Tibial nerve (tissue), 4 donors: ENCODE measurements around the gene LRRC4C. TPM values are rescaled to one million over a fixed set of nuclear protein-coding genes. Genes with fewer than 3 reads are reported as not detected.

ENCODE experiments used
- DNase-seq, 2 donors: peaks; one replicate each; pipeline ENCODE4 v3.0.0-alpha.2; 2019; ENCODE audit warnings: low spot score in 2 of 2
- H3K27ac ChIP-seq, 4 donors: fragments of 200-600 bp; sonication (generic) in 3 of 4; one replicate each; pipeline ENCODE4 v1.5.1; 2017 to 2019; ENCODE audit warnings: mild to moderate bottlenecking in 1 of 4
- H3K27me3 ChIP-seq, 2 donors: fragments of 200-600 bp; sonication (generic) in 1 of 2; one replicate each; pipeline versions ENCODE4 v1.5.1 to v1.6.0; 2017 to 2019
- H3K36me3 ChIP-seq, 3 donors: fragments of 200-600 bp; sonication (generic); one replicate each; pipeline ENCODE4 v1.5.1; 2018 to 2019
- H3K4me1 ChIP-seq, 4 donors: fragments of 200-600 bp; sonication (generic) in 3 of 4; one replicate each; pipeline ENCODE4 v1.5.1; 2017 to 2019
- H3K4me3 ChIP-seq, 4 donors: fragments of 200-600 bp; sonication (generic) in 3 of 4; one replicate each; pipeline ENCODE4 v1.5.1; 2017 to 2019; ENCODE audit warnings: mild to moderate bottlenecking in 1 of 4, moderate library complexity in 1 of 4
- H3K9me3 ChIP-seq, 4 donors: fragments of 200-600 bp; sonication (generic) in 3 of 4; one replicate each; pipeline ENCODE4 v1.5.1; 2017 to 2019
- EP300 ChIP-seq, 2 donors: sonication (generic); formaldehyde crosslinking; IDR thresholded peaks; one replicate each; pipeline ENCODE4 v1.6.1; 2017; ENCODE audit warnings: antibody characterized with exemption in 2 of 2, mild to moderate bottlenecking in 1 of 2
- POLR2A ChIP-seq, 2 donors: fragments of 450-650 bp; IDR thresholded peaks; one replicate each; pipeline ENCODE4 v1.6.1; 2017; ENCODE audit warnings: antibody characterized with exemption in 2 of 2, mild to moderate bottlenecking in 2 of 2, moderate library complexity in 2 of 2
- WGBS, 2 donors: methylation state at CpG; one replicate each; pipeline ENCODE4 v1.1.5; 2018; 5-methylcytosine and 5-hydroxymethylcytosine counted together
- total RNA-seq, 4 donors: library from RNA; depleted of rRNA; stranded (reverse); fragments of >200 nt; gene quantifications; one replicate each; pipeline ENCODE4 v1.1.0, GENCODE V29; 2016
- TF ChIP-seq, protein P1 (sequence below), 5 experiments: fragments of 200-600 bp in 3 of 5; fragments of 450-650 bp in 2 of 5; sonication (generic) in 3 of 5; IDR thresholded peaks; one replicate each; pipeline ENCODE4 v1.5.1; 2016 to 2019; ENCODE audit warnings: antibody characterized with exemption in 5 of 5, mild to moderate bottlenecking in 3 of 5, moderate library complexity in 2 of 5

Gene LRRC4C
- total RNA-seq, 4 donors from 2014 or later: 7.1 to 15.7 (median 8.4) TPM

DNA sequence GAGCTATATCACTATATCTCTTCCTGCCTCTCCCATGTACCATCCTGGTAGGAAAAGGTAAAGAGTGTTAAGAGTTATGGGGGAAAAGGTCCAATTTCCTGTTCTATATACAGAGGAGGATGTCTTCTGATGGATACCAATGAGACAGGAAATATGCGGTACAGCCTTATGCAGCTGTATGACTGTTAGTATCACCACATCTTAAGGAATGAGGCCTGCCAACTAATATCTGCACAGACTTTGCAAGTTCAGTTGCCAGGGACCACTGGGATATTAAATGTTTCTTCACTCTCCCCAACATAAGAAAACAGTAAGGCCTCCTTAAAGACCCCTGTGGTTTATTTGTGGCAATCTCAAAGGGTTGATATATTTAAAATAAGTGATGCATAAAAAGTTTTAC, 1182.5 kb downstream of the LRRC4C start:
- Histone ChIP-seq H3K4me3 (no peak overlapping the region), H3K4me1 (peaks cover 0 to 53% (median 12%) of the 10 kb centered on the region in 4 donors), H3K27me3 (no peaks in the 10 kb centered on the region), H3K27ac (peak overlapping the region in 2 of 4 donors; percentile 29 to 65), H3K9me3 (no peaks in the 10 kb centered on the region), H3K36me3 (no peaks in the 10 kb centered on the region)
- DNase-seq: no peak
- TF ChIP-seq POLR2A (IDR thresholded peaks at IDR 0.05) (no peak), EP300 (IDR thresholded peaks at IDR 0.05) (no peak)
- TF ChIP-seq, protein P1, sequence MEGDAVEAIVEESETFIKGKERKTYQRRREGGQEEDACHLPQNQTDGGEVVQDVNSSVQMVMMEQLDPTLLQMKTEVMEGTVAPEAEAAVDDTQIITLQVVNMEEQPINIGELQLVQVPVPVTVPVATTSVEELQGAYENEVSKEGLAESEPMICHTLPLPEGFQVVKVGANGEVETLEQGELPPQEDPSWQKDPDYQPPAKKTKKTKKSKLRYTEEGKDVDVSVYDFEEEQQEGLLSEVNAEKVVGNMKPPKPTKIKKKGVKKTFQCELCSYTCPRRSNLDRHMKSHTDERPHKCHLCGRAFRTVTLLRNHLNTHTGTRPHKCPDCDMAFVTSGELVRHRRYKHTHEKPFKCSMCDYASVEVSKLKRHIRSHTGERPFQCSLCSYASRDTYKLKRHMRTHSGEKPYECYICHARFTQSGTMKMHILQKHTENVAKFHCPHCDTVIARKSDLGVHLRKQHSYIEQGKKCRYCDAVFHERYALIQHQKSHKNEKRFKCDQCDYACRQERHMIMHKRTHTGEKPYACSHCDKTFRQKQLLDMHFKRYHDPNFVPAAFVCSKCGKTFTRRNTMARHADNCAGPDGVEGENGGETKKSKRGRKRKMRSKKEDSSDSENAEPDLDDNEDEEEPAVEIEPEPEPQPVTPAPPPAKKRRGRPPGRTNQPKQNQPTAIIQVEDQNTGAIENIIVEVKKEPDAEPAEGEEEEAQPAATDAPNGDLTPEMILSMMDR (IDR thresholded peaks at IDR 0.05): no peak
- 81 to 83% methylated on average over 1 of the region's 1 CpG for WGBS, 2 donors

DNA sequence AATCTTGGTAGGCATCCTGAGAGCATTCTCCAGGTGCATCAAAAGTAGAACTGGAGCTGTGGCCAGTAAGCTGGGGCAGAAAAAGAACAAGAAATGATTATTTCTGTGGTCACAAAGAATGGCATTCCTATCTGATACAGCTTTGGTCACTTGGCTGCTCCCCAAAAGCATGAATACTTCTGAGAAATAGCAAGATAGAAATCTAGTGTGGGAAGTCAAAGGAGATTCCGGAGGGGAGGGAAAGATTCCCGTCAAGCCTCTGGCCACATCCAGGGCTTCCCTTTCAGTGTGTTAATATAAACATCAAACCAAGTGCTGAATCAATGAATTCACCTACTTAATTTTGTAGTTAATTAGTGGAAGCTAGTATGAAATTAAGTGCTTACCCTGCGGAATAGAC, 1185.4 kb downstream of the LRRC4C start:
- 15 to 17% methylated on average over 3 of the region's 3 CpGs for WGBS, 2 donors
- peak in 1 of 2 donors; percentile 25 for DNase-seq
- Histone ChIP-seq H3K4me1 (peaks cover 0 to 34% (median 9%) of the 10 kb centered on the region in 4 donors), H3K27me3 (no peaks in the 10 kb centered on the region), H3K36me3 (no peaks in the 10 kb centered on the region), H3K27ac (peak overlapping the region in 3 of 4 donors; percentile 29 to 73 (median 61)), H3K9me3 (no peaks in the 10 kb centered on the region), H3K4me3 (no peak overlapping the region)
- TF ChIP-seq EP300 (IDR thresholded peaks at IDR 0.05): no peak
- TF ChIP-seq POLR2A (IDR thresholded peaks at IDR 0.05): no peak
- TF ChIP-seq, protein P1 (IDR thresholded peaks at IDR 0.05): no peak

DNA sequence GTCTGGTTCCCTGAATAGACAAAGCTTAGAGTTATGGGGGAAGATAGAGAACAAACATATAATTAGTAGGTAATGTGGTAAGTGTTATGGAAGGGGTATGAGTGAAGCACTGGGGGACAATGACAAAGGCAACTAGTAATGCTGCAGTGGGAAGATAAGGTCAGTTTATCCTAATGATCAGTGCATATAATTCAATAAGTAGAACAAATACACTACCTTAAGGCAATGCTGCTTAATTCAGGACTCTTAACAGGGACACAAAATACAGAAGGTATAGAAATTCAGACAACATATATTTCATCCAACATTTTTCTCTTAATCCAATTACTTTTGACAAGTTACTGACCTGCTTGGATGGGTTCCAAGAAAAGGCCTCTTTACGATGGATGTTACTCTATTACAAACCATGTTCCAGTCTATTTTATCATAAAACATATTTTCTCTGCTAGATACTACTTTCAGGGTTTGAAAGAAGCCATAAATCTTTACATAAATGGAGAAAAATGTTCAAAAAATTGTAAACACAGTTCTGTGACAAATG, 1186.2 kb downstream of the LRRC4C start:
- H3K27ac ChIP-seq: peak overlapping the region in 3 of 4 donors; percentile 29 to 61 (median 57)
- no peaks in the 10 kb centered on the region for H3K27me3 ChIP-seq
- WGBS, 2 donors: 38 to 47% methylated on average over 1 of the region's 1 CpG
- peaks cover 0 to 31% (median 9%) of the 10 kb centered on the region in 4 donors for H3K4me1 ChIP-seq
- DNase-seq: no peak
- H3K36me3 ChIP-seq: no peaks in the 10 kb centered on the region
- TF ChIP-seq EP300 (IDR thresholded peaks at IDR 0.05): no peak
- no peak for TF ChIP-seq POLR2A (IDR thresholded peaks at IDR 0.05)
- TF ChIP-seq, protein P1 (IDR thresholded peaks at IDR 0.05): no peak
- H3K9me3 ChIP-seq: no peaks in the 10 kb centered on the region
- H3K4me3 ChIP-seq: no peak overlapping the region

DNA sequence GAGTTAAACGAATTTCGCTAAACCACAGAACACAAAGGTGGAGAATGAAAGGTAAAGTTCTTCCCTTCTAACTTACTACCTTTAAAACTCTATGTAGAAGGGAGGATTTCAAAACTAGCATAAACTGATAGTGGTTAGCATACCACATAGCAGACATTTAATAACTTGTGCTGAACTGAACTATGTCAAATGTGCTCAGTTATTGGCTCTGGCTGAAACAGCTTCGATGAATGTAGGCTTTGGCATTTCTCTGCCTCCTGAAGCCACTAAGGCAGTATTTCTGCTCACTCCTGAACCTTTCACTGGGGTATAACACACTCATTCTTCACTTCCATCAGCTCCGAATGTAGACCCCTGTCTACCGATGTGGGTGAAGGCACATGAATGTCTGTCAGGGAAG, 1188.1 kb downstream of the LRRC4C start:
- H3K4me1 ChIP-seq: peaks cover 0 to 28% (median 9%) of the 10 kb centered on the region in 4 donors
- 71% methylated on average over 5 of the region's 5 CpGs for WGBS, 2 donors
- TF ChIP-seq, protein P1 (IDR thresholded peaks at IDR 0.05): no peak
- TF ChIP-seq EP300 (IDR thresholded peaks at IDR 0.05): no peak
- TF ChIP-seq POLR2A (IDR thresholded peaks at IDR 0.05): no peak
- H3K4me3 ChIP-seq: no peak overlapping the region
- H3K9me3 ChIP-seq: no peaks in the 10 kb centered on the region
- DNase-seq: no peak
- peak overlapping the region in 3 of 4 donors; percentile 20 to 70 (median 57) for H3K27ac ChIP-seq
- no peaks in the 10 kb centered on the region for H3K27me3 ChIP-seq
- H3K36me3 ChIP-seq: no peaks in the 10 kb centered on the region

DNA sequence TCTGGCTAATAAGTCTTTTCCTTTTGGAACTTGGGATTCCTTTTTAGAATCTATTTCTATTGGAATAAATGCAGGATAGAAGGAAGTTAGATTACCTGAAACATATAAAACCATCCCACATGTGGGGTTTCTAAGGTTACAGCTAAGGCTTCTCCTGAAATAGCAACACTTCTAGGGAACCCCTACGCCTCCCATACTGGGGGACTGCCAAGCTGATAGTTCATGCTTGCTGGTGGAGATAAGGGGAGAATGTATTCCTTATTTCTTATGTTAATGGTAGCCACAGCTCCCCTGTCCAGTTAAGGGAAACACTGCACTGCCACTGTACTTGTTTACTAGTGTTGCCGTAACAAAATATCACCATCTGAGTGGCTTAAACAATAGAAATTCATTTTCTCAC, 1189.6 kb downstream of the LRRC4C start:
- H3K36me3 ChIP-seq: no peaks in the 10 kb centered on the region
- H3K27me3 ChIP-seq: no peaks in the 10 kb centered on the region
- TF ChIP-seq, protein P1 (IDR thresholded peaks at IDR 0.05): no peak
- no peak for TF ChIP-seq EP300 (IDR thresholded peaks at IDR 0.05)
- no peak for TF ChIP-seq POLR2A (IDR thresholded peaks at IDR 0.05)
- no peak overlapping the region for H3K4me3 ChIP-seq
- H3K4me1 ChIP-seq: peaks cover 0 to 27% (median 3%) of the 10 kb centered on the region in 4 donors
- peak overlapping the region in 3 of 4 donors; percentile 7 to 70 (median 57) for H3K27ac ChIP-seq
- no peak for DNase-seq
- no peaks in the 10 kb centered on the region for H3K9me3 ChIP-seq
- WGBS, 2 donors: 78 to 86% methylated on average over 2 of the region's 2 CpGs
